NCI-H128 (cell line): Measurements from ENCODE around the gene TMEM217.
A peak's percentile ranks its signal among the peaks of the same experiment; 100 is the strongest.

Experiments
- DNase-seq: peaks from one replicate; lab custom pipeline; 2025; ENCODE audit not compliant: unreplicated experiment; lab: John Stamatoyannopoulos, UW

TMEM217 gene

GRCh38 chr6:37244430-37245310 lies 13.3 kb downstream of the TMEM217 start:
- DNase-seq: no peak

- DNase-seq: no peak
These were observed 14.1 kb downstream of the TMEM217 start for GRCh38 chr6:37243816-37244370.

GRCh38 chr6:37243131-37243815 lies 14.7 kb downstream of the TMEM217 start:
- DNase-seq: no peak

- no peak for DNase-seq
These were observed 15.4 kb downstream of the TMEM217 start for GRCh38 chr6:37242429-37243052.

- no peak for DNase-seq
These were observed 16.0 kb downstream of the TMEM217 start for GRCh38 chr6:37241775-37242428.

GRCh38 chr6:37241131-37241530 lies 16.8 kb downstream of the TMEM217 start:
- no peak for DNase-seq

- peak; percentile 76 for DNase-seq
These were observed 17.8 kb downstream of the TMEM217 start for GRCh38 chr6:37239950-37240713.

- no peak for DNase-seq
These were observed 18.4 kb downstream of the TMEM217 start for GRCh38 chr6:37239526-37239925.

GRCh38 chr6:37238381-37238780 lies 19.6 kb downstream of the TMEM217 start:
- no peak for DNase-seq

GRCh38 chr6:37237789-37238188 lies 20.2 kb downstream of the TMEM217 start:
- no peak for DNase-seq

GRCh38 chr6:37236921-37237320 lies 21.0 kb downstream of the TMEM217 start:
- DNase-seq: no peak

- no peak for DNase-seq
These were observed 24.4 kb downstream of the TMEM217 start for GRCh38 chr6:37233541-37233940.

- no peak for DNase-seq
These were observed 25.4 kb downstream of the TMEM217 start for GRCh38 chr6:37232430-37233017.

- no peak for DNase-seq
These were observed 27.8 kb downstream of the TMEM217 start for GRCh38 chr6:37230104-37230503.

GRCh38 chr6:37225350-37226169 lies 32.4 kb downstream of the TMEM217 start:
- DNase-seq: no peak

- DNase-seq: no peak
These were observed 35.0 kb downstream of the TMEM217 start for GRCh38 chr6:37222992-37223391.

- DNase-seq: peak; percentile 94
These were observed 35.6 kb downstream of the TMEM217 start for GRCh38 chr6:37222125-37222967.

- no peak for DNase-seq
These were observed 36.3 kb downstream of the TMEM217 start for GRCh38 chr6:37221585-37222124.
